MCF 10A (cell line): ENCODE data around the gene COBL. TPM values are rescaled to one million over a fixed set of nuclear protein-coding genes. Genes with fewer than 3 reads are reported as not detected.

Source experiments
- BruUV-seq: library from RNA; stranded (reverse); fragments of 400-500 nt; replicated peaks from 2 replicates; lab custom pipeline; 2021; lab: Mats Ljungman, UMichigan
- CTCF ChIA-PET: fragments of 300-600 bp; sonication (Branson Sonifier 250); formaldehyde crosslinking; extraction: SDS; loops from one replicate; lab custom pipeline; 2021; ENCODE audit warnings: antibody characterized with exemption, inconsistent platforms; lab: Yijun Ruan, JAX
- POLR2A ChIA-PET: fragments of 300-600, 350-650 bp; sonication (Branson Sonifier 250); formaldehyde crosslinking; extraction: SDS; loops from one replicate; lab custom pipeline; 2020; ENCODE audit warnings: antibody characterized with exemption, inconsistent platforms; lab: Yijun Ruan, JAX
- DNase-seq: peaks from one replicate; pipeline ENCODE4 v3.0.0-alpha.2; 2018; ENCODE audit not compliant: unreplicated experiment
- H3K27ac Mint-ChIP-seq: one replicate; pipeline ENCODE4 v1.8.0; 2022; ENCODE audit warnings: mild to moderate bottlenecking, low read depth, mixed read lengths; ENCODE audit not compliant: unreplicated experiment
- H3K27me3 Mint-ChIP-seq: one replicate; pipeline ENCODE4 v1.8.0; 2022; ENCODE audit warnings: mixed read lengths; ENCODE audit not compliant: insufficient read depth, unreplicated experiment
- H3K36me3 Mint-ChIP-seq: one replicate; pipeline ENCODE4 v1.8.0; 2022; ENCODE audit warnings: mild to moderate bottlenecking, moderate library complexity, mixed read lengths; ENCODE audit not compliant: insufficient read depth, unreplicated experiment
- H3K4me1 Mint-ChIP-seq: one replicate; pipeline ENCODE4 v1.8.0; 2022; ENCODE audit warnings: mixed read lengths; ENCODE audit not compliant: insufficient read depth, unreplicated experiment
- H3K4me3 Mint-ChIP-seq: one replicate; pipeline ENCODE4 v1.8.0; 2022; ENCODE audit warnings: mild to moderate bottlenecking, moderate library complexity, mixed read lengths; ENCODE audit not compliant: unreplicated experiment
- H3K9me3 Mint-ChIP-seq: one replicate; pipeline ENCODE4 v1.8.0; 2022; ENCODE audit warnings: mixed read lengths; ENCODE audit not compliant: unreplicated experiment
- intact Hi-C: fragments of 100-400 bp; cut with micrococcal nuclease; formaldehyde crosslinking; loops from 2 replicates; pipeline ENCODE4 v1.14.1; 2022
- total RNA-seq: library from RNA; stranded (reverse); gene quantifications from 2 replicates; pipeline ENCODE4 v1.2.3, GENCODE V29; 2022
- TF ChIP-seq, protein P1 (sequence below): fragments of 200-600 bp; IDR thresholded peaks from one replicate; pipeline ENCODE4 v1.8.0; 2022; ENCODE audit warnings: antibody characterized with exemption, mild to moderate bottlenecking; ENCODE audit not compliant: unreplicated experiment

The COBL gene
- total RNA-seq, 1 experiment from 2014 or later, result 12.3 TPM

DNA sequence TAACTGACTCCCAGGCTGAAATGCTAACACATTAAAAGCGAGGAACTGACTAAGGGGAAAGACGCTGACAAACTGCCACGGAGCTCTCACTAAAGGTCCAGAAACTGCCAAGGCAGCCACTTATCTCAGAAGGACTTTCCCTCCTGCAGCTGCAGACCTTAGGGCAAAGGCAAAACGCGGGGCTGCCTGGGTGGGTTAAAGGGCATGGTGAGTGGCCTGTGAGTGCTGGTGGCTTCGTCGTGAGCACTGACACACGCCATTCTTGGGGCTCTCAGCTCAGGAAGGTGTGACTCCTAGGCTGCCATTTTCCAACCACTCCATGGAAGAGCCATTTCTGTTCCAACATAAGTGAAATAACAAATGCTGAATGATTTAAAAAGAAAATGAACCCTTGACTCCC lies 232.5 kb downstream of the COBL start:
- intact Hi-C loops, result no loop called here
- Mint-ChIP-seq H3K27ac (no peak overlapping the region), H3K4me1 (peaks cover 4% of the 10 kb centered on the region), H3K9me3 (no peaks in the 10 kb centered on the region), H3K4me3 (no peak overlapping the region), H3K36me3 (no peaks in the 10 kb centered on the region), H3K27me3 (no peaks in the 10 kb centered on the region)
- CTCF ChIA-PET, result interaction anchor here (0.5 to 4.3 kb wide), 4 partner anchors 16 to 616 kb away, joined by 3 to 19 read pairs (median 10); no protein-coding TSS in a partner anchor
- BruUV-seq, result no TSS peak
- TF ChIP-seq, protein P1, sequence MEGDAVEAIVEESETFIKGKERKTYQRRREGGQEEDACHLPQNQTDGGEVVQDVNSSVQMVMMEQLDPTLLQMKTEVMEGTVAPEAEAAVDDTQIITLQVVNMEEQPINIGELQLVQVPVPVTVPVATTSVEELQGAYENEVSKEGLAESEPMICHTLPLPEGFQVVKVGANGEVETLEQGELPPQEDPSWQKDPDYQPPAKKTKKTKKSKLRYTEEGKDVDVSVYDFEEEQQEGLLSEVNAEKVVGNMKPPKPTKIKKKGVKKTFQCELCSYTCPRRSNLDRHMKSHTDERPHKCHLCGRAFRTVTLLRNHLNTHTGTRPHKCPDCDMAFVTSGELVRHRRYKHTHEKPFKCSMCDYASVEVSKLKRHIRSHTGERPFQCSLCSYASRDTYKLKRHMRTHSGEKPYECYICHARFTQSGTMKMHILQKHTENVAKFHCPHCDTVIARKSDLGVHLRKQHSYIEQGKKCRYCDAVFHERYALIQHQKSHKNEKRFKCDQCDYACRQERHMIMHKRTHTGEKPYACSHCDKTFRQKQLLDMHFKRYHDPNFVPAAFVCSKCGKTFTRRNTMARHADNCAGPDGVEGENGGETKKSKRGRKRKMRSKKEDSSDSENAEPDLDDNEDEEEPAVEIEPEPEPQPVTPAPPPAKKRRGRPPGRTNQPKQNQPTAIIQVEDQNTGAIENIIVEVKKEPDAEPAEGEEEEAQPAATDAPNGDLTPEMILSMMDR, result no peak
- DNase-seq, result no peak
- POLR2A ChIA-PET, result no interaction called here

DNA sequence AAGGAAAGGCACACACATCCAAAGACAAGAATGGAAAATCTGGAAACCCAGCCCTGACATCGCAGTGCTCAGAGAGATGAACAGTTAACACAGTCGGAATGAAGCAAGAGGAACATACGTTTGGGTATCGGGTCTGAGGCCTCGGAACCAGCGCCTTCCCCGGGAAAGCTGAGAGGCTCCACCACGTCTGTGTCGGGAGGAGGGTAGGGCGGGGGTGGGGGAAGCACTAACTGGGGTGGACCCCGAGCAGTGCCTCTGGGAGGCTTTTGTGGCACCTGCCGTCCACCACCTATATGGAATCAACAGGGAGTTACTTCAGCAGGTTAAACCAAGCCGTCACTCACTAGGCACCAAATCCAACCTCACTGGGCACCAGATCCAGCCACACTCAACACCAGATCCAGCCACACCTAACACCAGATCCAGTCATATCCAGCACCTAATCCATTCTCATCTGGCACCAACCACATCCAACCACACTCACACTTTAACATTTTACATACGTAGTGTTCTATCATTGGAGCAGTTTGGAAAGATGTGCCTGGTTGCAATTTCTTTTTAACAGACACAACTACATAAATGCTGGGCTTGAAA lies 233.6 kb downstream of the COBL start:
- no peaks in the 10 kb centered on the region for H3K4me1 Mint-ChIP-seq
- POLR2A ChIA-PET, result no interaction called here
- intact Hi-C loops, result no loop called here
- H3K4me3 Mint-ChIP-seq, result no peak overlapping the region
- no peak for DNase-seq
- TF ChIP-seq, protein P1, result no peak
- no peaks in the 10 kb centered on the region for H3K9me3 Mint-ChIP-seq
- H3K36me3 Mint-ChIP-seq, result no peaks in the 10 kb centered on the region
- CTCF ChIA-PET, result interaction anchor here (1.6 to 4.3 kb wide), 2 partner anchors 15 to 58 kb away, joined by 13 to 19 read pairs; no protein-coding TSS in a partner anchor
- H3K27ac Mint-ChIP-seq, result no peak overlapping the region
- BruUV-seq, result no TSS peak
- H3K27me3 Mint-ChIP-seq, result no peaks in the 10 kb centered on the region

DNA sequence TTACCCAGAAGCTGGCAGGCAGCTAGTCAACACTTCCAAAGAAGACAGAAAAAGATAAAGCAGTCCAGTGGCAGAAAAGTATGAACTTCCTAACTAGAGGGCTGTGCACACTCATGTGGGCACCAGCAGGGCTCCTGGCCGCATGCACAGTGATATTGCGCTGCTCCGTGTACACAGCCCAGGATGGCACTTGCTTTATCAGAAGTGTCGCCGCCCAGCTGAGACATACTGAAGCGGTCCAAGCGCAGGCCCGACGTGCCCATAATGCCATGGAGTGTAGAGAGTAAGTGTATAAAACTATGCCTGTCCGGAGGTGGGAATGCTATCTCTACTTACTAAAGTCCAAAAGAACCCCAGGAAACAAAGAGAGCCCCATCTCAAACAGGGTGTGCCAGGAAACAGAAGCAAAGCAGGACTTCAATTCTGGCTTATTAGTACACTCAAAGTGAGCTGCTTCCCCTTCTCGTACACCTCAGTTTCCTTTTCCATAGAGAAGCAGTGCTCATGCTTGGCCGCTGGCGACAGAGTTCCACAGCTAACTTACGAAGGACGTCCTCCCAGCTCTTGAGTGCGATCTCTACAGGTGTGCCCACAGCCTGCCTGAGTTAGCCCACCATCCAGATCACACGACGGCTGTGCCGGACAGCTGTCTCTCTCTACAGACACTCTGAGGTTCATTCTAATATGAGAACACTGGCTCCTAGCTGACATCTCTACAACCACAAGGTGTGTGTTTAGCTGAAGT lies 234.3 kb downstream of the COBL start:
- no peak overlapping the region for H3K27ac Mint-ChIP-seq
- intact Hi-C loops, result no loop called here

More for the DNA sequence above, 234.3 kb downstream of the COBL start:
- no peak for DNase-seq
- Mint-ChIP-seq H3K4me3 (no peak overlapping the region), H3K9me3 (no peaks in the 10 kb centered on the region), H3K27me3 (no peaks in the 10 kb centered on the region), H3K4me1 (no peaks in the 10 kb centered on the region), H3K36me3 (no peaks in the 10 kb centered on the region)
- CTCF ChIA-PET, result interaction anchor here (0.6 to 4.3 kb wide), 4 partner anchors 14 to 69 kb away, joined by 3 to 19 read pairs (median 8); no protein-coding TSS in a partner anchor
- BruUV-seq, result no TSS peak
- POLR2A ChIA-PET, result no interaction called here
- TF ChIP-seq, protein P1, result no peak
